PC-9 (cell line): ENCODE data around the gene CHPF2. TPM values are rescaled to one million over a fixed set of nuclear protein-coding genes. Genes with fewer than 3 reads are reported as not detected.
A peak's percentile ranks its signal among the peaks of the same experiment; 100 is the strongest.

ENCODE experiments used
- BruUV-seq: library from RNA; stranded (reverse); fragments of 400-500 nt; replicated peaks from 2 replicates; lab custom pipeline; 2021; lab: Mats Ljungman, UMichigan
- CTCF ChIA-PET: fragments of 300-600 bp; sonication (Branson Sonifier 250); formaldehyde crosslinking; loops from one replicate; lab custom pipeline; 2022; ENCODE audit warnings: antibody characterized with exemption; lab: Charles Lee
- POLR2A ChIA-PET: fragments of 300-600 bp; sonication (Branson Sonifier 250); formaldehyde crosslinking; loops from one replicate; lab custom pipeline; 2022; ENCODE audit warnings: antibody characterized with exemption; ENCODE audit not compliant: unreplicated experiment; lab: Charles Lee
- DNase-seq, 2 experiments: peaks; one replicate each; pipeline versions ENCODE4 v3.0.0 to v3.0.0-alpha.2; 2015 to 2022; ENCODE audit warnings: mixed read lengths in 1 of 2
- H2AFZ ChIP-seq: fragments of 200-600 bp; sonication (generic); 2 replicates; pipeline ENCODE4 v1.8.1; 2017; ENCODE audit warnings: antibody characterized with exemption
- H3F3A ChIP-seq: fragments of 200-600 bp; sonication (generic); 2 replicates; pipeline ENCODE4 v1.8.1; 2017; ENCODE audit warnings: antibody characterized with exemption, mild to moderate bottlenecking, low read depth; ENCODE audit not compliant: insufficient read depth
- H3K27ac ChIP-seq: fragments of 200-600 bp; sonication (generic); 2 replicates; pipeline ENCODE4 v1.6.1; 2016; ENCODE audit warnings: mixed run types
- H3K27me3 ChIP-seq: fragments of 200-600 bp; sonication (generic); 2 replicates; pipeline ENCODE4 v1.6.1; 2016; ENCODE audit warnings: low read depth, mixed run types; ENCODE audit not compliant: insufficient read depth
- H3K36me3 ChIP-seq: fragments of 200-600 bp; sonication (generic); 2 replicates; pipeline ENCODE4 v1.6.1; 2016; ENCODE audit warnings: low read depth, mixed run types
- H3K4me1 ChIP-seq: fragments of 200-600 bp; sonication (generic); replicated peaks from 2 replicates; pipeline ENCODE4 v1.6.1; 2016; ENCODE audit warnings: mixed run types; ENCODE audit not compliant: insufficient read depth
- H3K4me2 ChIP-seq: fragments of 200-600 bp; sonication (generic); 2 replicates; pipeline ENCODE4 v1.6.1; 2017; ENCODE audit warnings: mixed run types
- H3K4me3 ChIP-seq: fragments of 200-600 bp; sonication (generic); 2 replicates; pipeline ENCODE4 v1.6.1; 2016; ENCODE audit warnings: mixed run types
- H3K79me2 ChIP-seq: fragments of 200-600 bp; sonication (generic); 2 replicates; pipeline ENCODE4 v1.6.1; 2017; ENCODE audit warnings: low read depth, mixed run types
- H3K9me2 ChIP-seq: fragments of 200-600 bp; sonication (generic); 2 replicates; pipeline ENCODE4 v1.8.1; 2017; ENCODE audit warnings: mild to moderate bottlenecking; ENCODE audit not compliant: insufficient read depth
- H3K9me3 ChIP-seq: fragments of 200-600 bp; sonication (generic); 2 replicates; pipeline ENCODE4 v1.8.1; 2016; ENCODE audit warnings: low read depth; ENCODE audit not compliant: insufficient read depth
- H4K20me1 ChIP-seq: fragments of 200-600 bp; sonication (generic); 2 replicates; pipeline ENCODE4 v1.8.1; 2017; ENCODE audit not compliant: insufficient read depth
- CTCF ChIP-seq: fragments of 200-600 bp; sonication (generic); conservative IDR thresholded peaks from 2 replicates; pipeline ENCODE4 v1.6.1; 2017; ENCODE audit warnings: mixed run types, antibody characterized with exemption, mild to moderate bottlenecking, moderate library complexity
- EZH2 ChIP-seq: fragments of 200-600 bp; sonication (generic); IDR thresholded peaks from 2 replicates; pipeline ENCODE4 v1.8.0; 2017; ENCODE audit warnings: antibody characterized with exemption, low read depth
- intact Hi-C: fragments of 100-400 bp; cut with micrococcal nuclease; formaldehyde crosslinking; loops from one replicate; pipeline ENCODE4 v1.10.0; 2022; ENCODE audit not compliant: unreplicated experiment
- total RNA-seq: library from RNA; stranded (reverse); gene quantifications from 2 replicates; pipeline ENCODE4 v1.2.3, GENCODE V29; 2021

CHPF2 gene
- total RNA-seq, 1 experiment from 2014 or later = 54.9 TPM

DNA sequence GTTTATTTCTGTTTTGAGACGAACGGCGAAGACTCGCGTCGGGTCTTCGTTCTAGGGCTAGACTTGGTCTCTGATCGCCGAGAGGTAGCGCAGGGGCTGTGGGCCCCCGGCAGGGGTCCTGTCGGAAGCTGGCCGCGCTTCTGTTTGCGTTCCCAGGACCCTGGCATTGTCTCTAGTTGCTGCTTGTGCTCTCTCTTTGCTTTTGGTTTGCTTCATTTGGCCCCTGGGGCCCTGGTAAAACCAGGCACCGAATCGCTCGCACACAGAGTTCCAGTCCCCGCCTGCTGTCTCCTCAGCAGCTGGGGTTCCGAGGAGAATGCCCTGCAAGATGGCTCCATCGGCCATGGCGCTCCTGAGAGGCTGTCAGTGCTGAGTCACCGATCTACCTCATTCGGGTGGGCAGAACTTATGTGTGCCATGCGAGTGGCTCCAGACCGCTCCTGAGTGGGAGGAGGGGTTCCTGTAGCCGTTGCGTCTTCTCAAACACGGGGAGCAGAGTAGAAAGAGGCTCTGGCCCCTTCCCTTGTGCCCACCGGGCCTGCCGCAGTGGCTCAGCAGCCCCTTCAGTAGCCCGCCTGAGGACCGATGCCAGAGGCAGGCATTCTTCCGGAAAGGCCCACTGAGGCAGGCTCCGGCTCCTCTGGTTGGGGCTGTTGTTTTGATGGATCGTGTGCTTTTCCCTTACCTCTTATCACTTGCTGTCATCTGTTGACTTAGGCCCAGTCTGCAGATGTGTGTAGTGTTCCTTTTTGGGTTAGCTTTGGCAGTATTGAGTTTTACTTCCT, 826 bp downstream of the CHPF2 start:
- ChIA-PET POLR2A (interaction anchor here (0.5 kb wide), 1 partner anchor 34 kb away, joined by 3 read pairs; no protein-coding TSS in a partner anchor), CTCF (interaction anchor here (2.2 kb wide), 1 partner anchor 11 kb away, joined by 6 read pairs; no protein-coding TSS in a partner anchor)
- Histone ChIP-seq H3K4me1 (peaks cover 26% of the 10 kb centered on the region), H3K79me2 (peaks cover 41% of the 10 kb centered on the region), H2AFZ (peak overlapping the region; percentile 92), H4K20me1 (peaks cover 46% of the 10 kb centered on the region), H3K4me2 (peak overlapping the region; percentile 91), H3K27ac (peak overlapping the region; percentile 11; the same call in 1 of the 2 replicates), H3K27me3 (no peaks in the 10 kb centered on the region), H3K9me2 (no peaks in the 10 kb centered on the region), H3K9me3 (no peaks in the 10 kb centered on the region), H3F3A (peaks cover 8% of the 10 kb centered on the region; the same call in 1 of the 2 replicates), H3K4me3 (peak overlapping the region; percentile 88), H3K36me3 (peaks cover 21% of the 10 kb centered on the region; the same call in 1 of the 2 replicates)
- no TSS peak for BruUV-seq
- TF ChIP-seq EZH2 (no peak), CTCF (no peak)
- intact Hi-C loops = no loop called here
- DNase-seq = peak; percentile 55 to 73

DNA sequence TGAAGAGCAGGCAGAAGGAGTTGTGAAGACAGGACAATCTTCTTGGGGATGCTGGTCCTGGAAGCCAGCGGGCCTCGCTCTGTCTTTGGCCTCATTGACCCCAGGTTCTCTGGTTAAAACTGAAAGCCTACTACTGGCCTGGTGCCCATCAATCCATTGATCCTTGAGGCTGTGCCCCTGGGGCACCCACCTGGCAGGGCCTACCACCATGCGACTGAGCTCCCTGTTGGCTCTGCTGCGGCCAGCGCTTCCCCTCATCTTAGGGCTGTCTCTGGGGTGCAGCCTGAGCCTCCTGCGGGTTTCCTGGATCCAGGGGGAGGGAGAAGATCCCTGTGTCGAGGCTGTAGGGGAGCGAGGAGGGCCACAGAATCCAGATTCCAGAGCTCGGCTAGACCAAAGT, 1.5 kb downstream of the CHPF2 start:
- Histone ChIP-seq H3K4me2 (peak overlapping the region; percentile 91), H3K9me3 (no peaks in the 10 kb centered on the region), H4K20me1 (peaks cover 50% of the 10 kb centered on the region), H3K79me2 (peaks cover 41% of the 10 kb centered on the region), H3K27ac (no peak overlapping the region), H3K4me1 (peaks cover 19% of the 10 kb centered on the region), H2AFZ (no peak overlapping the region), H3K27me3 (no peaks in the 10 kb centered on the region), H3K4me3 (peak overlapping the region; percentile 88; the same call in 1 of the 2 replicates), H3K9me2 (no peaks in the 10 kb centered on the region), H3F3A (0 out of 2 replicates have a peak, but pooled peaks cover 3% of the 10 kb centered on the region), H3K36me3 (peaks cover 22% of the 10 kb centered on the region; the same call in 1 of the 2 replicates)
- TF ChIP-seq CTCF (no peak), EZH2 (no peak)
- ChIA-PET POLR2A (no interaction called here), CTCF (interaction anchor here (2.2 kb wide), 1 partner anchor 10 kb away, joined by 6 read pairs; no protein-coding TSS in a partner anchor)
- DNase-seq = no peak
- intact Hi-C loops = no loop called here
- no TSS peak for BruUV-seq

DNA sequence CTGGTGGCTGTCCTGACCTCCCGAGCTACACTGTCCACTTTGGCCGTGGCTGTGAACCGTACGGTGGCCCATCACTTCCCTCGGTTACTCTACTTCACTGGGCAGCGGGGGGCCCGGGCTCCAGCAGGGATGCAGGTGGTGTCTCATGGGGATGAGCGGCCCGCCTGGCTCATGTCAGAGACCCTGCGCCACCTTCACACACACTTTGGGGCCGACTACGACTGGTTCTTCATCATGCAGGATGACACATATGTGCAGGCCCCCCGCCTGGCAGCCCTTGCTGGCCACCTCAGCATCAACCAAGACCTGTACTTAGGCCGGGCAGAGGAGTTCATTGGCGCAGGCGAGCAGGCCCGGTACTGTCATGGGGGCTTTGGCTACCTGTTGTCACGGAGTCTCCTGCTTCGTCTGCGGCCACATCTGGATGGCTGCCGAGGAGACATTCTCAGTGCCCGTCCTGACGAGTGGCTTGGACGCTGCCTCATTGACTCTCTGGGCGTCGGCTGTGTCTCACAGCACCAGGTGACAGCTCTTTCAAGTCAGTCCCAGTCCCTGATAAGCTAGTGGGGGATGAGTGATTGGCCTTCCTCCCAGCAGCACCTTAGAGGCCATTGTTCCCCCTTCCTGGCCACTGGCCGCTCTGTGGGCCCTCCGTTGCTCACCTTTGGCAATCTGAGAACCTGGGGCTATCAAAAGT, 3.0 kb downstream of the CHPF2 start:
- Histone ChIP-seq H3K9me2 (no peaks in the 10 kb centered on the region), H3K36me3 (peaks cover 22% of the 10 kb centered on the region; the same call in 1 of the 2 replicates), H3K27me3 (no peaks in the 10 kb centered on the region), H3K4me1 (peaks cover 18% of the 10 kb centered on the region), H3F3A (0 out of 2 replicates have a peak, but pooled peaks cover 3% of the 10 kb centered on the region), H3K4me2 (no peak overlapping the region), H3K79me2 (peaks cover 41% of the 10 kb centered on the region), H2AFZ (no peak overlapping the region), H3K4me3 (no peak overlapping the region), H4K20me1 (peaks cover 50% of the 10 kb centered on the region), H3K27ac (no peak overlapping the region), H3K9me3 (no peaks in the 10 kb centered on the region)
- ChIA-PET CTCF (no interaction called here), POLR2A (no interaction called here)
- intact Hi-C loops = no loop called here
- TF ChIP-seq EZH2 (no peak), CTCF (no peak)
- DNase-seq = no peak
- no TSS peak for BruUV-seq
